Gastrocnemius medialis (tissue), 4 donors: Measurements from ENCODE around the gene RNF121. TPM values are rescaled to one million over a fixed set of nuclear protein-coding genes. Genes with fewer than 3 reads are reported as not detected.
A peak's percentile ranks its signal among the peaks of the same experiment; 100 is the strongest.

Experiments
- ATAC-seq, 2 donors: fragments of 150-250 bp; one replicate each; pipeline ENCODE4 v1.9.1; 2016
- DNase-seq, 2 donors: peaks; one replicate each; pipeline ENCODE4 v3.0.0-alpha.2; 2019
- H3K27ac ChIP-seq, 4 donors: fragments of 200-600 bp; sonication (generic); 1 replicate in 1 of 4; 2 replicates in 3 of 4; pipeline ENCODE4 v1.5.1; 2016 to 2018; ENCODE audit warnings: mild to moderate bottlenecking in 2 of 4, moderate library complexity in 1 of 4
- H3K27me3 ChIP-seq, 3 donors: fragments of 200-600 bp; sonication (generic) in 2 of 3; 1 replicate in 1 of 3; 2 replicates in 2 of 3; pipeline versions ENCODE4 v1.5.1 to v1.6.0; 2016 to 2019; ENCODE audit warnings: mild to moderate bottlenecking in 1 of 3, moderate library complexity in 1 of 3
- H3K36me3 ChIP-seq, 2 donors: fragments of 200-600 bp; sonication (generic) in 1 of 2; one replicate each; pipeline ENCODE4 v1.5.1; 2017 to 2018
- H3K4me1 ChIP-seq, 2 donors: fragments of 200-600 bp; sonication (generic) in 1 of 2; one replicate each; pipeline ENCODE4 v1.5.1; 2016 to 2017; ENCODE audit warnings: mild to moderate bottlenecking in 2 of 2
- H3K4me3 ChIP-seq, 4 donors: fragments of 200-600 bp; sonication (generic) in 3 of 4; 1 replicate in 1 of 4; 2 replicates in 3 of 4; pipeline ENCODE4 v1.5.1; 2016 to 2019; ENCODE audit warnings: mild to moderate bottlenecking in 2 of 4
- H3K9me3 ChIP-seq, 3 donors: fragments of 200-600 bp; sonication (generic) in 2 of 3; 1 replicate in 1 of 3; 2 replicates in 2 of 3; pipeline ENCODE4 v1.5.1; 2016 to 2019
- CTCF ChIP-seq, 5 experiments: fragments of 450-650 bp in 3 of 5; fragments of 200-600 bp in 2 of 5; sonication (generic) in 2 of 5; IDR thresholded peaks in 4 of 5; conservative IDR thresholded peaks in 1 of 5; 1 replicate in 4 of 5; 2 replicates in 1 of 5; pipeline ENCODE4 v1.5.1; 2016 to 2019; ENCODE audit warnings: antibody characterized with exemption in 5 of 5, mild to moderate bottlenecking in 3 of 5, moderate library complexity in 3 of 5
- POLR2A ChIP-seq, 2 donors: fragments of 450-650 bp; IDR thresholded peaks; one replicate each; pipeline ENCODE4 v1.6.1; 2017; ENCODE audit warnings: antibody characterized with exemption in 2 of 2, mild to moderate bottlenecking in 2 of 2, moderate library complexity in 2 of 2
- in situ Hi-C, 4 donors: fragments of 200-750 bp; cut with MboI; loops; one replicate each; pipeline versions ENCODE4 v1.15.0 to v1.8.0; 2017; ENCODE audit warnings: low sequenced_read_pairs in 4 of 4
- intact Hi-C: fragments of 100-400 bp; cut with DNase I; formaldehyde crosslinking; loops from one replicate; pipeline ENCODE4 v1.15.1; 2023; ENCODE audit warnings: low total_unique reads
- total RNA-seq, 4 donors: library from RNA; depleted of rRNA; stranded (reverse); fragments of >200 nt; gene quantifications; one replicate each; pipeline versions ENCODE4 v1.1.0 to v1.2.3, GENCODE V29; 2016

RNF121 gene
- total RNA-seq, 4 donors from 2014 or later = 25.0 to 35.5 (median 26.7) TPM

GRCh38 chr11:71971680-71972079 lies 42.8 kb downstream of the RNF121 start:
- DNase-seq (no peak), ATAC-seq (no peak)
- Histone ChIP-seq H3K9me3 (no peaks in the 10 kb centered on the region), H3K27me3 (no peaks in the 10 kb centered on the region), H3K4me3 (no peak overlapping the region), H3K36me3 (peaks cover 0 to 12% of the 10 kb centered on the region in 2 donors), H3K4me1 (peaks cover 0 to 3% of the 10 kb centered on the region in 2 donors), H3K27ac (no peak overlapping the region)
- in situ Hi-C loops (no loop called here), intact Hi-C loops (loop anchor here (10.0 kb wide), 1 partner anchor 443 kb away; no protein-coding TSS in a partner anchor)
- TF ChIP-seq CTCF (IDR thresholded peaks at IDR 0.05 in 4 of 5, conservative IDR thresholded peaks at IDR 0.05 in 1 of 5) (no peak), POLR2A (IDR thresholded peaks at IDR 0.05) (no peak)

GRCh38 chr11:71976551-71976950 lies 47.7 kb downstream of the RNF121 start:
- Histone ChIP-seq H3K4me1 (peaks cover 3 to 8% of the 10 kb centered on the region in 2 donors), H3K27ac (no peak overlapping the region), H3K36me3 (no peaks in the 10 kb centered on the region), H3K4me3 (no peak overlapping the region), H3K9me3 (no peaks in the 10 kb centered on the region), H3K27me3 (no peaks in the 10 kb centered on the region)
- ATAC-seq = no peak
- intact Hi-C loops (loop anchor here (10.0 kb wide), 1 partner anchor 438 kb away; no protein-coding TSS in a partner anchor), in situ Hi-C loops (loop anchor here in 2 of 4 donors (25.0 kb wide), 2 partner anchors 436 to 461 kb away; partner anchors contain the start of gene CLPB (in 1 of the 2))
- TF ChIP-seq POLR2A (IDR thresholded peaks at IDR 0.05) (no peak), CTCF (IDR thresholded peaks at IDR 0.05 in 4 of 5, conservative IDR thresholded peaks at IDR 0.05 in 1 of 5) (no peak)
- no peak for DNase-seq

- no peaks in the 10 kb centered on the region for H3K9me3 ChIP-seq
- no peak for DNase-seq
- peaks cover 3 to 8% of the 10 kb centered on the region in 2 donors for H3K4me1 ChIP-seq
- TF ChIP-seq CTCF (IDR thresholded peaks at IDR 0.05 in 4 of 5, conservative IDR thresholded peaks at IDR 0.05 in 1 of 5) (no peak), POLR2A (IDR thresholded peaks at IDR 0.05) (no peak)
- in situ Hi-C loops = loop anchor here in 2 of 4 donors (25.0 kb wide), 2 partner anchors 435 to 460 kb away; partner anchors contain the start of gene CLPB (in 1 of the 2)
- ATAC-seq = no peak
- no peak overlapping the region for H3K27ac ChIP-seq
- no peaks in the 10 kb centered on the region for H3K27me3 ChIP-seq
- no peak overlapping the region for H3K4me3 ChIP-seq
- H3K36me3 ChIP-seq = no peaks in the 10 kb centered on the region
- intact Hi-C loops = loop anchor here (1.0 to 10.0 kb wide), 2 partner anchors 114 to 438 kb away; no protein-coding TSS in a partner anchor
Measured at GRCh38 chr11:71977090-71977489, 48.2 kb downstream of the RNF121 start.

GRCh38 chr11:71977743-71978418 lies 49.0 kb downstream of the RNF121 start:
- no peaks in the 10 kb centered on the region for H3K27me3 ChIP-seq
- H3K36me3 ChIP-seq = no peaks in the 10 kb centered on the region
- intact Hi-C loops = loop anchor here (1.0 to 10.0 kb wide), 3 partner anchors 113 to 437 kb away; no protein-coding TSS in a partner anchor
- H3K4me1 ChIP-seq = peaks cover 3 to 8% of the 10 kb centered on the region in 2 donors
- DNase-seq (peak in 1 of 2 donors; percentile 45), ATAC-seq (peak; percentile 54 to 79)
- peak; percentile 39 to 75 (median 69) for TF ChIP-seq CTCF (IDR thresholded peaks at IDR 0.05 in 4 of 5, conservative IDR thresholded peaks at IDR 0.05 in 1 of 5)
- TF ChIP-seq POLR2A (IDR thresholded peaks at IDR 0.05) = no peak
- in situ Hi-C loops = loop anchor here in 2 of 4 donors (25.0 kb wide), 2 partner anchors 434 to 459 kb away; partner anchors contain the start of gene CLPB (in 1 of the 2)
- H3K4me3 ChIP-seq = no peak overlapping the region
- H3K27ac ChIP-seq = no peak overlapping the region
- H3K9me3 ChIP-seq = no peaks in the 10 kb centered on the region
